ENCODE data around the gene RIF1.

Gene RIF1

GRCh38 chr2:151508519-151508918, 98.8 kb downstream of the RIF1 start:
- no peak for DNase-seq (ENCODE audit: low read depth in 2 of 2)

GRCh38 chr2:151518802-151519201, 109.1 kb downstream of the RIF1 start:
- no peak for DNase-seq (ENCODE audit: low read depth in 2 of 2)

- DNase-seq (ENCODE audit: low read depth in 2 of 2) = no peak
Measured at GRCh38 chr2:151520976-151521375, 111.3 kb downstream of the RIF1 start.

GRCh38 chr2:151522556-151522955, 112.9 kb downstream of the RIF1 start:
- no peak for DNase-seq (ENCODE audit: low read depth in 2 of 2)

- DNase-seq (ENCODE audit: low read depth in 2 of 2) = no peak
Measured at GRCh38 chr2:151523850-151524249, 114.1 kb downstream of the RIF1 start.

GRCh38 chr2:151525821-151526373, 116.2 kb downstream of the RIF1 start:
- no peak for DNase-seq (ENCODE audit: low read depth in 2 of 2)

- no peak for DNase-seq (ENCODE audit: low read depth in 2 of 2)
Measured at GRCh38 chr2:151526572-151527090, 116.9 kb downstream of the RIF1 start.
